Posterior cingulate gyrus (tissue), 11 donors: ENCODE measurements around the gene APOBEC3C.
"Not testable (repeated sequence)": the region's sequence is repeated elsewhere in the genome, so short reads cannot be mapped to it uniquely, and the experiment has no call there.

Source experiments
- DNase-seq, 10 donors: peaks; one replicate each; pipeline versions ENCODE4 v3.0.0 to v3.0.0-alpha.2; 2020 to 2021; ENCODE audit warnings: mixed read lengths in 3 of 10
- intact Hi-C: fragments of 100-400 bp; cut with DNase I; formaldehyde crosslinking; loops from one replicate; pipeline ENCODE4 v1.15.1; 2023

APOBEC3C gene

GRCh38 chr22:39013942-39014722, at the start of gene APOBEC3C:
Gene APOBEC3C, plus strand, starts transcription at chr22:39014257. Its CDS starts 106 bp downstream, at chr22:39014363.
- DNase-seq, result peak in 5 of 10 donors; percentile 6 to 28 (median 14)

GRCh38 chr22:38964306-38964705, 49.8 kb upstream of the APOBEC3C start:
- peak in 1 of 10 donors; percentile 55 for DNase-seq
- intact Hi-C loops, result no loop called here

More at GRCh38 chr22:39013942-39014722, at the start of gene APOBEC3C:
- intact Hi-C loops, result no loop called here

GRCh38 chr22:38964989-38965388, 49.1 kb upstream of the APOBEC3C start:
- DNase-seq, result peak in 2 of 10 donors; percentile 45 to 57

GRCh38 chr22:38965614-38966379, 48.3 kb upstream of the APOBEC3C start:
- DNase-seq, result peak in 2 of 10 donors; percentile 43 to 52
- intact Hi-C loops, result no loop called here

More at GRCh38 chr22:38964989-38965388, 49.1 kb upstream of the APOBEC3C start:
- intact Hi-C loops, result no loop called here

- intact Hi-C loops, result no loop called here
These were observed 47.7 kb upstream of the APOBEC3C start for GRCh38 chr22:38966380-38966702.

GRCh38 chr22:38966942-38967341, 47.1 kb upstream of the APOBEC3C start:
- no peak for DNase-seq
- intact Hi-C loops, result no loop called here

More at GRCh38 chr22:38966380-38966702, 47.7 kb upstream of the APOBEC3C start:
- DNase-seq, result no peak

GRCh38 chr22:38967451-38968450, 46.3 kb upstream of the APOBEC3C start:
- intact Hi-C loops, result no loop called here
- DNase-seq, result peak in 1 of 10 donors; percentile 13

- intact Hi-C loops, result no loop called here
- no peak for DNase-seq
These were observed 45.3 kb upstream of the APOBEC3C start for GRCh38 chr22:38968801-38969200.

GRCh38 chr22:38970551-38970950, 43.5 kb upstream of the APOBEC3C start:
- DNase-seq, result peak in 1 of 10 donors; percentile 30
- intact Hi-C loops, result no loop called here

GRCh38 chr22:38971202-38971601, 42.9 kb upstream of the APOBEC3C start:
- intact Hi-C loops, result no loop called here
- peak in 1 of 10 donors; percentile 29 for DNase-seq

GRCh38 chr22:38971791-38972190, 42.3 kb upstream of the APOBEC3C start:
- DNase-seq, result no peak
- intact Hi-C loops, result no loop called here

GRCh38 chr22:38972558-38972957, 41.5 kb upstream of the APOBEC3C start:
- DNase-seq, result peak in 1 of 10 donors; percentile 2
- intact Hi-C loops, result no loop called here

GRCh38 chr22:38973289-38974169, 40.5 kb upstream of the APOBEC3C start:
- intact Hi-C loops, result no loop called here
- DNase-seq, result peak in 3 of 10 donors; percentile 40 to 70 (median 42)

GRCh38 chr22:38974170-38974825, 39.8 kb upstream of the APOBEC3C start:
- intact Hi-C loops, result no loop called here
- peak in 3 of 10 donors; percentile 17 to 77 (median 35) for DNase-seq

- intact Hi-C loops, result no loop called here
- no peak for DNase-seq
These were observed 39.3 kb upstream of the APOBEC3C start for GRCh38 chr22:38974826-38975175.

- intact Hi-C loops, DNase-seq: not testable (repeated sequence)
These were observed 36.8 kb upstream of the APOBEC3C start for GRCh38 chr22:38977289-38977688.

GRCh38 chr22:38980587-38980986, 33.5 kb upstream of the APOBEC3C start:
- intact Hi-C loops, result not testable (repeated sequence)
- DNase-seq, result peak in 2 of 10 donors; percentile 8 to 29
